ENCODE data around the gene GSK3B. TPM values are rescaled to one million over a fixed set of nuclear protein-coding genes. Genes with fewer than 3 reads are reported as not detected.
A peak's percentile ranks its signal among the peaks of the same experiment; 100 is the strongest.

Gene GSK3B
- total RNA-seq (2014; rRNA removed; shearing (Covaris generic)), result 36.3 and 61.7 TPM in 2 replicates

DNA sequence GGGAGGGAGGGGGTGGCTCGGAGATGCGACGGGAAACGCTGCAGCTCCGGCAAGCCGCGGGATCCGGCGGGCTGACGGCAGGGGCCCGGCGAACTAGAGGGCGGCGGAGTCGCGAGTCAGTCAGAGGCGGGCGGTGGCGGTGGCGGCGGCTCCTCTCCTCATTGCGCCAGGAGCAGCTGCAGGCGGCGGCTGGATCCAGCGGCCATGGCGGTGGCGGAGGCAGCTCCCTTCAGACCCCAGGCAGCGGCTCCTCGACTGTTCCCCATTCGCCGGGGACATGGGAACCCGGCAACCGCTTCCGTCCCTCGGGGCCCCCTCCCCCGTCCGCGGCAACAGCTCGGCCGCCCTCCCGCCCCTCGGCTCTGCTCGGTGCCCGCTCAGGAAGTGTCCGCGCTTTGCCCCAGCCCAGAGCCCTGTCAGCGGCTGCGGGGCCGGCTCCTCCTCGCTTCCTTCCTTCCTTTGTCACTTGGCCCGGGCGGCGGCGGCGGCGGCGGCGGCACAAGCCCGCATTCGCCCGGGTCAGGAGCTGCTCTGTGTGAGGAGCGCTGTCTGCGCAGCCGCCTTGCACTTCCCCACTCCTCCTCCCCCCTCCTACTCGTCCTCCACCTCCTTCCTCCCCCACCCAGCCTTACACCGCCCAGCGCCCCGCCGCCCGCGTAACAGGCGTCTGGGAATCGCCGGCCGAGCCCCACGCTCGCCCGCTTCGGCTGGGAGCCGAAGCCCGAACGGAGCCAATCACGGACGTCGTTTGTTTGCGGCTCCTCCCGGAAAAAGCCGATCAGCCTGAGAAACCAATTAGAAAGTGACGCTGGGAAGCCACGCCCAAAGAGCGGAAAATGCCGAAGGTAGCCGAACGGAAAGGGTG, at the start of gene GSK3B:
Gene GSK3B, minus strand, starts transcription at position 537 of the 865 bp plus-strand sequence. CDS start 1,013 bp downstream, outside the sequence.
- DNase-seq (ENCODE audit: low read depth), result peak; percentile 85

DNA sequence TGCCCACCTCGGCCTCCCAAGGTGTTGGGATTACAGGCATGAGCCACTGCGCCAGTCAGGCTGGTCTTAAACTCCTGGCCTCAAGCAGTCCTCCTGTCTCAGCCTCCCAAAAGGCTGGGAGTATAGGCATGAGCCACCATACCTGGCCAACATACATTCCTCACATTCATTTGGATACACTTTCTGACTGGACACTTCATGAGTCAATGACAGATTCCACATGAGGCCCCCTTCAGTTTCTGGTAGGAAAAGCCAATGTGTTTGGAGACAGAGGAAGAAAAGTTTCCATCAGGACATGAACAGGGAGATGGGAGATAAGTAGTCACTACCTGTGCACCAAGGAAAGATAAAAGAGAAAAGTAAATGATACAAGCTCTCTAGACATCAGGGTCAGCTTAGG, 49.4 kb upstream of the GSK3B start:
- DNase-seq (ENCODE audit: low read depth), result peak; percentile 49

- DNase-seq (ENCODE audit: low read depth), result no peak
Observed at GRCh38 chr3:120142236-120142635, 48.0 kb upstream of the GSK3B start.

- DNase-seq (ENCODE audit: low read depth), result no peak
Observed at GRCh38 chr3:120140098-120140742, 46.0 kb upstream of the GSK3B start.

DNA sequence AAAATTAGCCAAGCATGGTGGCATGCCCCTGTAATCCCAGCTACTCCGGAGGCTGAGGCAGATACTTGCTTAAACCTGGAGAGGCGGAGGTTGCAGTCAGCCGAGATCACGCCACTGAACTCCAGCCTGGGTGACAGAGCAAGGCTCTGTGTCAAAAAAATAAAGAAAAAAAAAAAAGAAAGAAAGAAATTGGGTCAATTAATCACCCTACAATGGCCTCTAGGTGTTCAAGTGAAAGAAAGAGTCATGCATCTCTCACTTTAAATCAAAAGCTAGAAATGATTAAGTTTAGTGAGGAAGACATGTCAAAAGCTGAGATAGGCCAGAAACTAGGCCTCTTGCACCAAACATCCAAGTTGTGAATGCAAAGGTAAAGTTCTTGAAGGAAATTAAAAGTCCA, 44.9 kb upstream of the GSK3B start:
- no peak for DNase-seq (ENCODE audit: low read depth)

DNA sequence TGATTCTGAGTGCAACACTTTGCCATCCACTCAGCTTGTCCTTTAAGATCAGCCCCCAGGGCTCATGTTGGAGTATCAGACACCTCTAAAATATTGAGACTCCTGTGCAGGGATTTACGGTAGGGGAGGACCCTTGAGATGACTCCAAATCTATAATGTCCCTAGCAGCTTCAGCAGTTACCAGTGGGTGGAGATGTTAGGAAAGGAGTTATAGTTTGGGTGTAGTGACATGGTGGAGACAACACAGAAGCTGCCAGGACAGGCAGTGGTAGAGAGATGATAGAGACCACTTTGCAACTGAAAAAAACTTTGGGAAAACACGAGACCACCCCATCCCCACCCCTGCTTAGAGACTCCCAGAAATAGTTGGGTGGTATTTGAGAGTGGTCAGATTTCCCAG, 43.3 kb upstream of the GSK3B start:
- DNase-seq (ENCODE audit: low read depth), result peak; percentile 14

DNA sequence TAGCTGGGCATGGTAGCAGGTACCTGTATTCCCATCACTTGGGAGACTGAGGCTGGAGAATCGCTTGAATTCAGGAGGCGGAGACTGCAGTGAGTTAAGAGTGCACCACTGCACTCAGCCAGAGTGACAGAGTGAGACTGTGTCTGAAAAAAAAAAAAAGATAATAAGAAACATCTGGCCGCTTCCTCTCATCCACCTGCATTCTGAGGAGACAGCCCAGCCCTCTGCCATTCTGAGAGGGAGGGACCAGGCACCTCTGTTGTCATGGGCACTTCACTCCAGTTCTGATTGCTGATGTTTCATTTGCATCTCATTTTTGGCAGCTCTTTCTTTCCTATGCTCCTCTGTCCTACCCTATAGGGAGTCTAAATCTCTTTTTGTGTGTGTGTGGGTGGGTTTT, 36.4 kb upstream of the GSK3B start:
- DNase-seq (ENCODE audit: low read depth), result no peak

GRCh38 chr3:120129718-120130513, 35.7 kb upstream of the GSK3B start:
- peak; percentile 37 for DNase-seq (ENCODE audit: low read depth)

DNA sequence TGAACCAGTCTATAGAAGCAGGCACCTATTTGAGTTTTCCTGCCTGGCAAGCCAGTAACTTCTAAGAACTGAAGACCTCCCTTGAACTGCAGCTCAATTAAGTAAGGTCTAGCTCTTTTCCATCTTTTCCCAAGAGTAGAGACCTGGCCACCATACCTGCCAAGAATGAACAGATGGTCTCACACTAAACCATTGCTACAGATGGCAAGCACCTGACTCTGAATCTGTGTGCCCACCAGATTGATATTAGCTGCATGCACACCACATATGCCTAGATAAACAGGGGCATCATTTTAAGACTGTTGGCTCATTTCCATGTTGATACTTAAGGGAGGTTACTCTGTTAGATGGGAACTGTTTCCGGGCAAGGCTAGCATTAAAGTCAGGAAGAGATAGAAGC, 34.8 kb upstream of the GSK3B start:
- DNase-seq (ENCODE audit: low read depth), result no peak

DNA sequence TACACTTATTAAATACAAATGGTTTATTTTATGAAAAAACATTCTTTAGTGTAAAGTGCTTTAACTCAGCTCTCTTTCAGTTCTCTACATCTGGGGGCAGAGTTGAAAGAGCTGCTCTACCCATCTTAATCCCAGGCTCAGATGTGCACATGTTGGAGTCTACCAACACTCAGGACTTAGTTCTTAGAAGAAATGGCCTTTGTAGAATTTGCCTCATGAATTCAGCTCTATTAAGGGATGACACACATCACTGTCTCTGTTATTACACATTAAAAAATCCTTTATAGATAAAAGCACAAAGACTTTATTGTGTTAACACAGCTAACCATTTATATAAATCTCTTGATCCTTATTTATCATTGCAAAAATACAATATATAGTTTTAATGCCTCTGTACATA, 31.7 kb upstream of the GSK3B start:
- DNase-seq (ENCODE audit: low read depth), result no peak

DNA sequence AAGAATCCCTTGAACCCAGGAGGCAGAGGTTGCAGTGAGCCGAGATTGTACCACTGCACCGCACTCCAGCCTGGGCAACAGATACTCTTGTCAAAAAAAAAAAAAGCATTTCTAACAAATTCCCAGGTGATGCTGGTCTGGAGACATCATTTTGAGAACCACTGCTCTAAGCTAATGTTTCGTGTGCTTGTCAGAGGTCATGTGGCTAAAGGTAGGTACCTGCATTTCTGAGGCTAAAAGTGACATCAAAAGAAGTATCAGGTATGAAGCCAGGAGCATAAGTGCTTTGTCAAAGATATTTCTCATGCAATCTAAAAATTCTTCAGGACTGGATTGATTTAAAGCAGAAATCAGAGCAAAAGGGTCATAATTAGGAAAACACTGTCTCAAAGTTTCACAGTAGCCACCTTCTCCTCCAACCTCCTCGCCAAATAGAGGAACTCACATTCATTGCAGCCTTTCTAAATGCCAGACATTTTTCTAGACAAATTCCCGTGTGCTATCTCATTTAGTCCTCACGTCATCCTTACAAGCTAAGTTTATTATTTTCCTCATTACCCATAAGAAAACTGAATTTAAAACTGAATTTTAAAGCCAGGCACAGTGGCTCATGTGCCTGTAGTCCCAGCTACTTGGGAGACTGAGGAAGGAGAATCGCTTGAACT, 25.7 kb upstream of the GSK3B start:
- no peak for DNase-seq (ENCODE audit: low read depth)

GRCh38 chr3:120114981-120115380, 20.7 kb upstream of the GSK3B start:
- peak; percentile 30 for DNase-seq (ENCODE audit: low read depth)

GRCh38 chr3:120114376-120114775, 20.1 kb upstream of the GSK3B start:
- no peak for DNase-seq (ENCODE audit: low read depth)

GRCh38 chr3:120113128-120114116, 19.2 kb upstream of the GSK3B start:
- DNase-seq (ENCODE audit: low read depth), result peak; percentile 96

- DNase-seq (ENCODE audit: low read depth), result peak; percentile 10
Observed at GRCh38 chr3:120111898-120112297, 17.7 kb upstream of the GSK3B start.

- no peak for DNase-seq (ENCODE audit: low read depth)
Observed at GRCh38 chr3:120103276-120103675, 9.0 kb upstream of the GSK3B start.

- DNase-seq (ENCODE audit: low read depth), result peak; percentile 61
Observed at GRCh38 chr3:120102674-120103073, 8.4 kb upstream of the GSK3B start.

GRCh38 chr3:120102232-120102631, 8.0 kb upstream of the GSK3B start:
- DNase-seq (ENCODE audit: low read depth), result no peak

DNA sequence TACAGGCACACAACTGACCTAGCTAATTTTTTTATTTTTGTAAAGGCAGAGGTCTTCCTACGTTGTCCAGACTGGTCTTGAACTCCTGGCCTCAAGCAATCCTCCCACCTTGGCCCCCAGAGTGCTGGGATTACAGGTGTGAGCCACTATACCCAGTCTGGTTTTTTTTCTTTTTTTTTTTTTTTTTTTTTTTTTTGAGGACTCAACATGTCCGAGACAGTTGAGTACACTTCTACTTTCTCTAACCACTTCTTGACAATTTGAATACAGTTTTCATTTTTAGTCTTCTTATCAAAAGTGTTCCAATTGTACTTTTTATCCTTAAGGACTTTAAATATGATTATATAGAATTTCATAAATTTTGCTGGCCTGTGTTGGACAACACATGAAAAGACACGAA, 7.4 kb upstream of the GSK3B start:
- DNase-seq (ENCODE audit: low read depth), result no peak

- DNase-seq (ENCODE audit: low read depth), result peak; percentile 32
Observed at GRCh38 chr3:120100711-120101110, 6.5 kb upstream of the GSK3B start.

DNA sequence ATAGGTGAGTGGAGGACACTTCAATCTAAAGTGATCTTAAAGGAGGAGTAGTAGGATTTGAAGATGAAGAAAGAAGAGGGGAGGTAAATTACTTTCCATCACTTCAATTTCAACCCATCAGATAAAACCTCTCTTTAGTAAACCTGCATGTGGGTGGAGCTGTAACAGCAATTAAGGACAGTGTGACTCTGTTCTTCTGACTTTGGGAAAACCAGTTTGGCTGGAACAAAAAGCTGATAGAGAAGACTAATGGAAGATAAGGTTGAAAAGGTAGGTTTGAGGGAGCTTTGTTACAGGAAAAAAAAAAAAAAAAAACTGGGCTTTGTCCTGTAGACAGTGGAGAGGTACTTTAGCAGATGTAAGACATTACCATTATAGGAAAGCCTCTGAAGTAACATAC, 4.5 kb upstream of the GSK3B start:
- no peak for DNase-seq (ENCODE audit: low read depth)

Data from M059J (cell line).